ENCODE results near the gene GABRB1. TPM values are rescaled to one million over a fixed set of nuclear protein-coding genes. Genes with fewer than 3 reads are reported as not detected.
A peak's percentile ranks its signal among the peaks of the same experiment; 100 is the strongest.

GABRB1 gene
- total RNA-seq, 3 donors from 2014 or later, result 2.5 TPM; not detected in 2

DNA sequence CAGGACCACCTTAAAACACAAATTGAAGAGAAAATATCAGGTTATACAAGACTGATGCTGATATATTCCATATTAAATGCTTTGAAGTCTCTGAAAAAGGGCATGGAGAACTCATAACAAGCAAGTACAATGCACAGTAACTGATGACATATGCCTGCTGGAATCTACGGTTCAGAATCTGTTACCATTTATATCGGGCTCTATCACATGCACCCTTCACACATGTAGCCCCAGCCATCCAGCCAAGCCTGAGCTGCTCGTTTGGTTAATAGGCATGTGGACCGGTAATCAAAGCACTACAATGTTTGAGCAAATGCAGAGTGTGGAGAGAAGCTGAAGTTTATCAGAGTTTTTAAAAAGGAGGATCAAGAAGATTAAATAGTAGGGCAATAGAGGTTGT, 420.3 kb downstream of the GABRB1 start:
- H3K4me1 ChIP-seq, result no peaks in the 10 kb centered on the region
- no peak for TF ChIP-seq POLR2AphosphoS5 (IDR thresholded peaks at IDR 0.05)
- TF ChIP-seq POLR2A (IDR thresholded peaks at IDR 0.05), result no peak
- TF ChIP-seq, protein P1, sequence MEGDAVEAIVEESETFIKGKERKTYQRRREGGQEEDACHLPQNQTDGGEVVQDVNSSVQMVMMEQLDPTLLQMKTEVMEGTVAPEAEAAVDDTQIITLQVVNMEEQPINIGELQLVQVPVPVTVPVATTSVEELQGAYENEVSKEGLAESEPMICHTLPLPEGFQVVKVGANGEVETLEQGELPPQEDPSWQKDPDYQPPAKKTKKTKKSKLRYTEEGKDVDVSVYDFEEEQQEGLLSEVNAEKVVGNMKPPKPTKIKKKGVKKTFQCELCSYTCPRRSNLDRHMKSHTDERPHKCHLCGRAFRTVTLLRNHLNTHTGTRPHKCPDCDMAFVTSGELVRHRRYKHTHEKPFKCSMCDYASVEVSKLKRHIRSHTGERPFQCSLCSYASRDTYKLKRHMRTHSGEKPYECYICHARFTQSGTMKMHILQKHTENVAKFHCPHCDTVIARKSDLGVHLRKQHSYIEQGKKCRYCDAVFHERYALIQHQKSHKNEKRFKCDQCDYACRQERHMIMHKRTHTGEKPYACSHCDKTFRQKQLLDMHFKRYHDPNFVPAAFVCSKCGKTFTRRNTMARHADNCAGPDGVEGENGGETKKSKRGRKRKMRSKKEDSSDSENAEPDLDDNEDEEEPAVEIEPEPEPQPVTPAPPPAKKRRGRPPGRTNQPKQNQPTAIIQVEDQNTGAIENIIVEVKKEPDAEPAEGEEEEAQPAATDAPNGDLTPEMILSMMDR (IDR thresholded peaks at IDR 0.05), result no peak
- H3K4me3 ChIP-seq, result no peak overlapping the region
- intact Hi-C loops (cut with DNase I; ENCODE audit: low total_unique reads), result no loop called here
- no peaks in the 10 kb centered on the region for H3K36me3 ChIP-seq
- H3K9me3 ChIP-seq, result no peaks in the 10 kb centered on the region
- DNase-seq (ENCODE audit: low spot score in 2 of 2), result no peak
- no peaks in the 10 kb centered on the region for H3K27me3 ChIP-seq
- no peak overlapping the region for H3K27ac ChIP-seq

- Histone ChIP-seq H3K27ac (peak overlapping the region; percentile 80 to 88), H3K9me3 (no peaks in the 10 kb centered on the region), H3K36me3 (no peaks in the 10 kb centered on the region), H3K4me1 (no peaks in the 10 kb centered on the region), H3K27me3 (no peaks in the 10 kb centered on the region), H3K4me3 (peak overlapping the region; percentile 69 to 88 (median 73))
- DNase-seq (ENCODE audit: low spot score in 2 of 2), result no peak
- intact Hi-C loops (cut with DNase I; ENCODE audit: low total_unique reads), result no loop called here
- no peak for TF ChIP-seq POLR2A (IDR thresholded peaks at IDR 0.05)
- TF ChIP-seq POLR2AphosphoS5 (IDR thresholded peaks at IDR 0.05), result no peak
- TF ChIP-seq, protein P1 (IDR thresholded peaks at IDR 0.05), result no peak
Measured at GRCh38 chr4:47462799-47463234, 431.4 kb downstream of the GABRB1 start.

DNA sequence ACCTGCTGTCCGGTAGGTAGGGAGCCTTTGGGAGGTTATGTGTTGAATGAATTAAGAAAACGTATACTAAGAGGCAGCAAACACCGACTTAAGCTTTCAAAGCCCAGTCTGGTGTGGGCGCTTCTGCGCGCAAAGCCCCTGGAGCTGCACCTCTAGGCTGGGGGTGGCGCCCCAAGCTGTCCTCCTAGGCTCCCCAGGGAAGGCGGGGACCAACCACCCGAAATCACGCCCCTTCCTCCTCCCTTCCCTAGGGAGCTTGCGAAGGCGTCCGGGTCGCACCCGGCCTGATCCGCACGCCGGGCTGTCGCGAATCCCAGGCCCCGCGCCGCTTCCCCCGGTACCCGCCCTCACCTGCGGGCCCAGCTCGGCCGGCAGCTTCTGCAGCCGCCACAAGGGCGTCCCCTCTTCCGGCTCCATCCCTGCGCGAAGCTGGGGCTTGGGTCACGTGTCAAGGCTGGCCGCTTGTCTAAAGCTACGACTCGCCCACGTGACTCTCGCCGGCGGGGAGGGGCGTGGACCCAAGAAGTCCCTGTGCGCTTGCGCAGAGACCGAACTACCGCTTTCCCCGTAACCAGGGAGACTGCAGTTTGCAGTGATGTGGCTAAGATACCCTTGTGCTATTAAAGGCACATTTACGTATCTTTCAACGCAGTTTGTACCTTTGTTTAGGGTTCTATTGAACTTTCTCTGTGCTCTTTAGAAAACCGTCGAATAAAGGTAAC, 432.0 kb downstream of the GABRB1 start, which contains the start of gene COMMD8:
Gene COMMD8, minus strand, starts transcription at position 468 of the 722 bp plus-strand sequence. Its CDS starts 51 bp downstream, at position 417.
- peak within 1 kb of the TSS; percentile 80 to 88 for H3K27ac ChIP-seq
- peak; percentile 94 for DNase-seq (ENCODE audit: low spot score in 2 of 2)
- H3K4me1 ChIP-seq, result no peaks in the 10 kb centered on the region
- TF ChIP-seq POLR2A (IDR thresholded peaks at IDR 0.05), result no peak
- TF ChIP-seq, protein P1 (IDR thresholded peaks at IDR 0.05), result peak; percentile 30 to 52 (median 32)
- TF ChIP-seq POLR2AphosphoS5 (IDR thresholded peaks at IDR 0.05), result peak; percentile 50 to 73 (median 61)
- intact Hi-C loops (cut with DNase I; ENCODE audit: low total_unique reads), result no loop called here
- no peaks in the 10 kb centered on the region for H3K9me3 ChIP-seq
- H3K27me3 ChIP-seq, result no peaks in the 10 kb centered on the region
- no peaks in the 10 kb centered on the region for H3K36me3 ChIP-seq
- peak within 1 kb of the TSS; percentile 69 to 88 (median 73) for H3K4me3 ChIP-seq

- Histone ChIP-seq H3K27ac (no peak overlapping the region), H3K36me3 (no peaks in the 10 kb centered on the region), H3K4me1 (no peaks in the 10 kb centered on the region), H3K27me3 (no peaks in the 10 kb centered on the region), H3K9me3 (no peaks in the 10 kb centered on the region), H3K4me3 (no peak overlapping the region)
- intact Hi-C loops (cut with DNase I; ENCODE audit: low total_unique reads), result no loop called here
- TF ChIP-seq POLR2AphosphoS5 (IDR thresholded peaks at IDR 0.05) (no peak), POLR2A (IDR thresholded peaks at IDR 0.05) (no peak)
- TF ChIP-seq, protein P1 (IDR thresholded peaks at IDR 0.05), result no peak
- DNase-seq (ENCODE audit: low spot score in 2 of 2), result no peak
Measured at GRCh38 chr4:47465004-47465403, 433.6 kb downstream of the GABRB1 start.

- no peak overlapping the region for H3K27ac ChIP-seq
- intact Hi-C loops (cut with DNase I; ENCODE audit: low total_unique reads), result no loop called here
- no peaks in the 10 kb centered on the region for H3K36me3 ChIP-seq
- DNase-seq (ENCODE audit: low spot score in 2 of 2), result no peak
- no peak overlapping the region for H3K4me3 ChIP-seq
- H3K9me3 ChIP-seq, result no peaks in the 10 kb centered on the region
- no peaks in the 10 kb centered on the region for H3K27me3 ChIP-seq
- H3K4me1 ChIP-seq, result no peaks in the 10 kb centered on the region
- TF ChIP-seq POLR2AphosphoS5 (IDR thresholded peaks at IDR 0.05), result no peak
- TF ChIP-seq POLR2A (IDR thresholded peaks at IDR 0.05), result no peak
- TF ChIP-seq, protein P1 (IDR thresholded peaks at IDR 0.05), result no peak
Measured at GRCh38 chr4:47466056-47466785, 434.9 kb downstream of the GABRB1 start.
